NCI-H187 treated with DMSO at 0.1 percent for 48 hours (cell line): ENCODE measurements around the gene CBLN3.
A peak's percentile ranks its signal among the peaks of the same experiment; 100 is the strongest.

ENCODE experiments used
- DNase-seq: peaks from one replicate; lab custom pipeline; 2025; lab: John Stamatoyannopoulos, UW

CBLN3 gene

GRCh38 chr14:24439257-24439656 lies 9.8 kb upstream of the CBLN3 start:
- no peak for DNase-seq

GRCh38 chr14:24438223-24439097 lies 9.0 kb upstream of the CBLN3 start:
- no peak for DNase-seq

GRCh38 chr14:24437736-24438067 lies 8.2 kb upstream of the CBLN3 start:
- DNase-seq, result no peak

DNA sequence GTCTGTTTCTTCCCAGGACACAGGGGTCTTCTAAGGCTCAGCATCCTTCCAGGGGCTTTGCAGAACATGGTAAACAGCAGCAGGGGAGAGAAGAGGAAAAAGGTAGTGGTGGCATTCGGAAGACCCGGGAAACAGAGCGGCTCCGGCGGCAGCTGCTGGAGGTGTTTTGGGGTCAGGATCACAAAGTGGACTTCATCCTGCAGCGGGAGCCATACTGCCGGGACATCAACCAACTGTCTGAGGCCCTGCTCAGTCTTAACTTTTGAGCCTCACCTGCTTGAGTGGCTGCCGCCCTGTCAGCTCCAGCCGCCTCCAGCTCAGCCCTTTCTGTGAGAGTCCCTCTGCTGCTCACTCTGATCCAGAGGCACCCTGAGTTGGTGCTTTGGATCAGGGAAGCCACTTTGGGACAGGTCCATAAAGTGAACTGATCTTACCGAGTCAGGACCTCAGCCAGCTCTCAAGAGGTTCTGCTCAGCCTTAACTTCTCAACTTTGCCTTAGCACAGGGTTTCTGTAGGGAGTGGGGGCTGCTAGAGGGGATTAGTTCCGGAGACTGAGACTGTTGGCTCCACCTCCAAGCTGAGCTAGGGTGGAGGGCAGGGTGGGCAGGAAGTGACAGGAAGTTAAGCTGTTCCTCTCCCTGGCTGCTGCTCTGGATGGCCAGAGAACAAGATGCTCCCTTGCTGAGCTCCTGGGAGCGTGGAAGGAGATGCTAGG lies 7.7 kb upstream of the CBLN3 start:
- DNase-seq, result no peak

- peak; percentile 40 for DNase-seq
These were observed 7.0 kb upstream of the CBLN3 start for GRCh38 chr14:24436355-24437019.

GRCh38 chr14:24435998-24436354 lies 6.5 kb upstream of the CBLN3 start:
- DNase-seq, result no peak

DNA sequence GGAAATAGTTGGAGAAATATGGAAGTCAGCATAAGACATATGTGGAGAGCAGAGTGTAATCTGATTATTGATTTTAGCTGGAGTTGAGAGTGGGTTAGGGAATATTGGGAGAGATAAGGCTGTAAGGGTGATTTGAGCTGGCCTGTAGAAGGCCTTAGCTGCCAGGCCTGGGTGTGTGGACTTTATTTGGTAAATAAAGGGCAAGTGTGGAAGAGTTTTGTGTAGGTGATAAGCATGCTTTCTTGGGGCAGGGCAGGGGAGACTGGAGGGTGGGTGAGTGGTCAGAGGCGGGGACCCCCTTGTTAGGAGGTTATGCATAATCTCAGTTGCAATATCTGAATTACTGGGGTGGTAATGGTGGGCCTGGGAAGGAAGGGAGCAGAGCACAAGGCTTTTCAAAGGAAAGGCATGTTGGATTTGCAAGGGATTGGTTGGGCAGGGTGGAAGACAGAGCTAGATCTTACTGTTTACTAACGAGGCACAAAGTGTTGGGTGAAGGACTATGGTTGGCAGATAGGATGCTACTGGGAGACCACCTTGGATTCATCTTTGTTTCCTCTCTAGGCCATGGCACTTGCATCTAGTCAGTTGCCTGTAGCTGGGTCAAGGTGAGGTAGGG lies 5.8 kb upstream of the CBLN3 start:
- DNase-seq, result no peak

DNA sequence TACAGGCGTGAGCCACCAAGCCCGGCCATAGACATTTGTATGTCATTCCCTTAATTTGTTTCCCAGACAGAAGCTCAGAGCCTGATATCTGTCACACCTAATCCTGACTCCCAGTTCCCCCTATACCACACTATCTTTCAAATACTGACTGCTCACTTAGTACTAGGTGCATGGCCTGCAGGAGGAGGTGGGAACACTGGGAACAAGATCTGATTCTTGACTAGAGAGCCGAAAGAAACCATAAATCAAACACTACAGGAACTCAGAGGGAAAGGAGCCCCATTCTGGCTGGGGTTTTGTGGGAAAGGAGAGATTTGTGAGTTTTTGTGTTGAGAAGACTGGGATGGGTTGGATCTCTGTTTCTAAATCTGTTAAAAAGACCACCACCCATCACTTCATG lies 5.2 kb upstream of the CBLN3 start:
- no peak for DNase-seq

- no peak for DNase-seq
These were observed 4.6 kb upstream of the CBLN3 start for GRCh38 chr14:24434036-24434435.

DNA sequence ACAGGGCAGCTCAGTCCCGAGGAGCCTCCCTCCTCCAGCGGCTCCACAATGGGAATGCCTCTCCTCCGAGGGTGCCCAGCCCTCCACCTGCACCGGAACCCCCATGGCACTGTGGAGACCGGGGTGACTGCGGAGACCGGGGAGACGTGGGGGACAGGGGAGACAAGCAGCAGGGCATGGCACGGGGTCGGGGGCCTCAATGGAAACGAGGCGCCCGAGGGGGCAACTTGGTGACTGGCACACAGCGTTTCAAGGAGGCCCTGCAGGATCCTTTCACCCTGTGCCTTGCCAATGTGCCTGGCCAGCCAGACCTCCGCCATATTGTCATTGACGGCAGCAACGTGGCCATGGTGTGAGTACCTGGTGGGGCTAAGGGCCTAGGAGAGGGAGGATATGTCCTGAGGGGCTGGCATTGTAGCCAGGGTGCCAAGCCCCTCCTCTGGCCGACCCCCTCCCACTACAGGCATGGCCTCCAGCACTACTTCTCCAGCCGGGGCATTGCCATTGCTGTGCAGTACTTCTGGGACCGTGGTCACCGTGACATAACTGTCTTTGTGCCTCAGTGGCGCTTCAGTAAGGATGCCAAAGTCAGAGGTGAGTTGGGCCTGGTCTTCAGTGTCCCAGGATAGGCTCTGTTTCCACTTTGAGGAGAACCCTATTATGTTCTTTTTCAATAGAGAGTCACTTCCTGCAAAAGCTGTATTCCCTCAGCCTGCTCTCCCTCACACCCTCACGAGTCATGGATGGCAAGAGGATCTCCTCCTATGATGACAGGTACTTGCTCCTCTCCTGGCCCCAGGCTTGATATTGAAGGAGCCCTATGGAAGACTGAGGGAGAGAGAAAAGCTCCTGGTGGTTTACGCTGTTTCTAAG lies 3.0 kb upstream of the CBLN3 start:
- DNase-seq, result no peak

DNA sequence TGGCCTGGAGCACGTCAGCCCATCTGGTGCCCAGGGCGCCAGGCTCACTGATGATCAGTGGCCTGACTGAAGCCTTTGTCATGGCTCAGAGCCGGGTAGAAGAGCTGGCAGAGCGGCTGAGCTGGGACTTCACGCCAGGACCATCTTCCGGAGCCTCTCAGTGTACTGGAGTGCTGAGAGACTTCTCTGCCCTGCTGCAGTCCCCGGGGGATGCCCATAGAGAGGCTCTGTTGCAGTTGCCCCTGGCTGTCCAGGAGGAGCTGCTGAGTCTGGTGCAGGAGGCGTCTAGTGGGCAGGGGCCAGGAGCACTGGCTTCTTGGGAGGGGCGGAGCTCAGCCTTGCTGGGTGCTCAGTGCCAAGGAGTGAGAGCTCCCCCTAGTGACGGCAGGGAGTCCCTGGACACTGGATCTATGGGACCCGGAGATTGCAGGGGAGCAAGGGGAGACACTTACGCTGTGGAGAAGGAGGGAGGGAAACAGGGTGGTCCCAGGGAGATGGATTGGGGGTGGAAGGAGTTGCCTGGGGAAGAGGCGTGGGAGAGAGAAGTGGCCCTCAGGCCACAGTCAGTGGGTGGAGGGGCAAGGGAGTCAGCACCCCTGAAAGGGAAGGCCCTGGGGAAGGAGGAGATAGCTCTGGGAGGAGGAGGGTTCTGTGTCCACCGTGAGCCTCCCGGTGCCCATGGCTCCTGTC lies 2.2 kb upstream of the CBLN3 start:
- DNase-seq, result peak; percentile 27

DNA sequence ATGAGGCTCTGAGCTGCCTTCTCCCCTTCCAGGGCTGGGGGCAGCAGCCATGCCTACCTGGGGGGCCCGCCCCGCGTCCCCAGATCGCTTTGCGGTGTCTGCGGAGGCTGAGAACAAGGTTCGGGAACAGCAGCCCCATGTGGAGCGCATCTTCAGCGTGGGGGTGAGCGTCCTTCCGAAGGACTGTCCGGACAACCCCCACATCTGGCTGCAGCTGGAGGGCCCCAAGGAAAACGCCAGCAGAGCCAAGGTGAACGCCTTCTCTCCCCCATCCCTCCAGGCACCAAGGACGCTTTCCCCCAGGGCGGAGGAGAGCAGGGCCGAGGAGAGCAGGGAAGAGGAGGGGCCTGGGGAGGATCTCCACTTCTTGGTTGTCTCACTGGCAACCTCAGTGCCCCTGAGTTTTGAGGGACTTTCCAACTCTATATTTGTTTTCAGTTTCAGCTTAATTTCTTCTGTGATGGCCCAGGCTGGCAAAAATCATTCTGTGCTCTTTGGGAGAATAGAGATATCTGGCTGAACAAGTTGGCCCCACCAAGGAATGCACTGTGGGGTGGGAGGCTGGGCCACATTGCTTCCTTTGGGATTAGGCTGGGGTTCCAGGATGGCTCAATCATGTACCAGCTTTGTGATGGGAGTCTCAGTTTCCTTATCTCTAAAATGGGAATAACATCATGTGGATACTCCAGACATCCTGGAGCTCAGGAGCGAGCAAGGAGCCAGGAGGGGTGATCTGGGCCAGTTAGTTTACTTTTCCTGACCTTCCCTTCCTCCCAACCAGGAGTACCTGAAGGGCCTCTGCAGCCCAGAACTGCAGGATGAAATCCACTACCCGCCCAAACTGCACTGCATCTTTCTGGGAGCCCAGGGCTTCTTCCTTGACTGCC lies 1.5 kb upstream of the CBLN3 start:
- DNase-seq, result no peak

DNA sequence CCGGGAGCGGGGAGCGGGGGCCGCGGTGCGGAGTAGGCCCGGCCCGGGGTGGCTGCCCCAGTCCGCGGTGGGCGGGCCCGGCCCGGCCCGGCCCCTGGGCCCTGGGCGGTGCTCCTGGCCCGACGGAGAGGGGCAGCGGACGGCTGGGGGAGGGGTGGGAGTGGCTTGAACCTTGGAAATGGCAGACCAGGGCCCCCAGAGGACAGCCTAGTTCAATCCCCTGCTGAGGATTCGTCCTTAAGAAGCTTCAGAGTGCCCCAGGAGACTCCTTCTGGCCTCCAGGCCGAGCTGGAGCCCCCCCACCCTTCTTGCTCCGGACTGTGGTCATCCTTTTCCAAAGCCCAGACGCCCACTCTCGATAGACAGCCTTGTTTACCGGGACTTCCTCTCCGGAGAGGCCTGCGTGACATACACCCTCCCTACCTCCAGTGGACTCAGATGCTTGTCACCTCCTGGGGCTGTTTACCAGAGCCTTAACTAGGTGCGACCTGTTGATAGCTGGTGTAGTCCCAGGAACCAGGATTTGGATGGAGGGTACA lies 744 bp upstream of the CBLN3 start:
- no peak for DNase-seq

DNA sequence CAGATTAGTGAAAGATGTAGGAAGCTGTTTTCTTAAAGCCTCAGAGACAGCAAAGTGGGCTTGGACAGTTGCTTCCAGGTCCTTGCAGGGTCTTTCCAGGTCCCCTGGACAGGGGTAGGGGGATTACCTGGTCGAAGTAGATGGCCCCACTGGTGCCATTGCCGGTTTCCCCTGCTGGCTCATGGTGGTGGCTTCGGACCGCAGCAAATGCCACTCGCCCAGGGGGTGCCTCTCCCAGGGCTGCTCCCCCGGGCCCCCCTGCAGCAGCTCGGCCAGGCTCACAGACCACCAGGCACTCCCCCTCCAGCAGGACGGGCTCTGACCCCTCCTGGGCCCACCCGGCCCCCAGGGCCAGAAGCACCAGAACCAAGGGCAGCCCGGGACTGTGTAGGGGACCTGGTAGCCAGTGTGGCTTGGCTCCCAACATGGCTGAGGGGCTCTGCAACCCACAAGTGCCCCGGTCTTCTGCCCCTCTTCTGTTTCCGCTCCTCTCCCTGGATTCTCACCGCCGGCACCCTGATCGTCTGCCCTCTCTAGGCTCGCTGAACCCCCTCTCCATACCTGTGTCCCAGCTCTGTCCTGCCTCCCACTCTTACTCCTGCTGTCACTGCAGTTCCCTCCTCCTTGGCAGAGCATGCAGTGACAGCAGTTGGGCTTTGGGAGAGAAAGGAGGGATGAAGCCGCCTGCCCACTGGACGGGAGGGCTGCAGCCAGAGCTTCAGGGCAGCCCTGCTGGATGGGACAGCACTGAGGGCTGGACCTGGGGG lies 657 bp downstream of the CBLN3 start:
- no peak for DNase-seq

GRCh38 chr14:24427537-24428508 lies 1.6 kb downstream of the CBLN3 start:
- DNase-seq, result no peak

DNA sequence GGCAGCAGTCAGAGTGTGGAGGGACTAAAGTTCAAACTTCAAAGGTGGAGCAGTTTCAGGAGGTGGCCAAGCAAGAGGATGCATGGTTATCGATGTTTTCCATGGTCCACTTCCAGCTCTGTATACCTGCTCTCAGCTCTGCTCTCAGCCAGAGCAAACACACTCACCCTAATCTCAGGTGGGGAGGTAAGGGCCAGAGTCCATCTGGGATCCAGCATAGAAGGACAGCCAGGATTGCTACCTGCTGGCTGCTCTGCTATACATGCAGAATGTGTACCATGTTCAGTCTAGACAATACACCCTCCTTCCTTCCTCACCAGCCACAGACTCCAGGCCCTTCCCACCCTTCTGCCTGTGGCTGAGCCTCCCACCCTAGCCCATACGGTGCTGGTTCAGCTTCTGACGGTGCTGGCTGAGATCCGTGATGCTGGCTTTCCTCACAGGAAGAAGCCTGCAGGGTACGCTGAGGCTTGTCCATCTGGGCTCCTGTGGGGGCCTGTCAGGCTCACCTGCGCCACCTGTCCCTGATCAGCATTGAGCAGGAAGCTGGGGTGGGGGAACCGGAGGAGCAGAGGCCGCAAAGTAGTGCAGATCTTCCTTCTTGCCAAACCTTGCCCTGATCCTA lies 2.4 kb downstream of the CBLN3 start:
- DNase-seq, result no peak
